T-helper 1 cell treated with Interleukin-12 subunit alpha and Interleukin-12 subunit beta and Interleukin-4 antibody, amounts not matched to agents 30 μg/mL and 1 μg/mL, for 36 hours (primary cell): ENCODE measurements around the gene ADA.
"Not testable (repeated sequence)": the region's sequence is repeated elsewhere in the genome, so short reads cannot be mapped to it uniquely, and the experiment has no call there.

Experiments used
- H3K27ac Mint-ChIP-seq: one replicate; pipeline ENCODE4 v1.8.0; 2021; ENCODE audit warnings: mild to moderate bottlenecking, mixed read lengths
- H3K27me3 Mint-ChIP-seq: one replicate; pipeline ENCODE4 v1.8.0; 2021; ENCODE audit warnings: low read depth, mixed read lengths
- H3K36me3 Mint-ChIP-seq: one replicate; pipeline ENCODE4 v1.8.0; 2021; ENCODE audit warnings: low read depth, mixed read lengths
- H3K4me1 Mint-ChIP-seq: one replicate; pipeline ENCODE4 v1.8.0; 2021; ENCODE audit warnings: low read depth, mixed read lengths
- H3K4me3 Mint-ChIP-seq: one replicate; pipeline ENCODE4 v1.8.0; 2021; ENCODE audit warnings: mild to moderate bottlenecking, moderate library complexity, mixed read lengths
- H3K9me3 Mint-ChIP-seq: one replicate; pipeline ENCODE4 v1.8.0; 2021; ENCODE audit warnings: mixed read lengths

Gene ADA

DNA sequence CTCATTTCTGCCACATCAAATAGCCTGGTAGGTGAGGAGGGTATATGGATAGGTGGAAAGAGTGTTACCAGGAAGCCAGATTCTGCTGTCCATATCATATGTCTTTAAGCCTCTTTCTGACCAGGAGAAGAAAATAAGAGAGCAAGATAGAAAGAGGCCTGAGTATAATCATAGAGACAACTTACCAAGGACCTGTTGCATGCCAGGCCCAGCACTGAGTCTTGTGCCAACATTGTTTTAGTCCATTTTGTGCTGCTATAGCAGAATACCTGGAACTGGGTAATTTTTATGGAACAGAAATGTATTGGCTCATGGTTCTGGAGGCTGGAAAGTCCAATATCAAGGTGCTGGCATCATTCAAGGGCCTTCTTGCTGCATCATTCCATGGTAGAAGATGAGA is 7.3 kb upstream of the ADA start:
- H3K9me3 Mint-ChIP-seq = no peaks in the 10 kb centered on the region
- H3K36me3 Mint-ChIP-seq = peaks cover 45% of the 10 kb centered on the region
- no peak overlapping the region for H3K27ac Mint-ChIP-seq
- H3K4me3 Mint-ChIP-seq = no peak overlapping the region
- peaks cover 25% of the 10 kb centered on the region for H3K4me1 Mint-ChIP-seq
- H3K27me3 Mint-ChIP-seq = no peaks in the 10 kb centered on the region

- Mint-ChIP-seq H3K27me3 (no peaks in the 10 kb centered on the region), H3K27ac (no peak overlapping the region), H3K9me3 (no peaks in the 10 kb centered on the region), H3K4me3 (no peak overlapping the region), H3K36me3 (peaks cover 50% of the 10 kb centered on the region), H3K4me1 (peaks cover 32% of the 10 kb centered on the region)
Observed at GRCh38 chr20:44657875-44658274, 6.4 kb upstream of the ADA start.

GRCh38 chr20:44656448-44656847 is 4.9 kb upstream of the ADA start:
- no peak overlapping the region for H3K27ac Mint-ChIP-seq
- peaks cover 46% of the 10 kb centered on the region for H3K36me3 Mint-ChIP-seq
- no peak overlapping the region for H3K4me3 Mint-ChIP-seq

DNA sequence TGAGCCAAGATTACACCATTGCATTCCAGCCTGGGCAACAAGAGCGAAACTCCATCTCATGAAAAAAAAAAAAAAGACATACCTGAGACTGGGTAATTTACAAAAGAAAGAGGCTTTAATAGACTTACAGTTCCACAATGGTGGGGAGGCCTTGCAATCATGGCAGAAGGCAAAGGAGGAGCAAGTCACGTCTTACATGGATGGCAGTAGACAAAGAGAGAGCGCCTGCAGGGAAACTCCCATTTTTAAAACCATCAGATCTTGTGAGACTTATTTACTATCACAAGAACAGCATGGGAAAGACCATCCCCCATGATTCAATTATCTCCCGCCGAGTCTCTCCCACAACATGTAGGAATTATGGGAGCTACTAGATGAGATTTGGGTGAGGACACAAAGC is 2.7 kb upstream of the ADA start:
- Mint-ChIP-seq H3K36me3 (peaks cover 37% of the 10 kb centered on the region), H3K4me1 (peaks cover 26% of the 10 kb centered on the region), H3K27ac (peak overlapping the region; percentile 21)
- not testable (repeated sequence) for H3K27me3 Mint-ChIP-seq, H3K4me3 Mint-ChIP-seq, H3K9me3 Mint-ChIP-seq

More at GRCh38 chr20:44656448-44656847, 4.9 kb upstream of the ADA start:
- H3K4me1 Mint-ChIP-seq = peaks cover 26% of the 10 kb centered on the region
- H3K9me3 Mint-ChIP-seq = no peaks in the 10 kb centered on the region
- H3K27me3 Mint-ChIP-seq = no peaks in the 10 kb centered on the region

- no peaks in the 10 kb centered on the region for H3K9me3 Mint-ChIP-seq
- peaks cover 33% of the 10 kb centered on the region for H3K36me3 Mint-ChIP-seq
- no peak overlapping the region for H3K4me3 Mint-ChIP-seq
- H3K27me3 Mint-ChIP-seq = no peaks in the 10 kb centered on the region
- H3K4me1 Mint-ChIP-seq = peaks cover 32% of the 10 kb centered on the region
- no peak overlapping the region for H3K27ac Mint-ChIP-seq
Observed at GRCh38 chr20:44653546-44653945, 2.0 kb upstream of the ADA start.

- no peaks in the 10 kb centered on the region for H3K9me3 Mint-ChIP-seq
- peak overlapping the region; percentile 94 for H3K4me3 Mint-ChIP-seq
- peaks cover 50% of the 10 kb centered on the region for H3K4me1 Mint-ChIP-seq
- H3K27ac Mint-ChIP-seq = peak overlapping the region; percentile 91
- no peaks in the 10 kb centered on the region for H3K27me3 Mint-ChIP-seq
- peaks cover 25% of the 10 kb centered on the region for H3K36me3 Mint-ChIP-seq
Observed at GRCh38 chr20:44651434-44651683, 140 bp downstream of the ADA start.

GRCh38 chr20:44650771-44651433 is 597 bp downstream of the ADA start:
- Mint-ChIP-seq H3K4me1 (peaks cover 53% of the 10 kb centered on the region), H3K27ac (peak overlapping the region; percentile 91), H3K9me3 (no peaks in the 10 kb centered on the region), H3K36me3 (peaks cover 28% of the 10 kb centered on the region), H3K4me3 (peak overlapping the region; percentile 94), H3K27me3 (no peaks in the 10 kb centered on the region)

DNA sequence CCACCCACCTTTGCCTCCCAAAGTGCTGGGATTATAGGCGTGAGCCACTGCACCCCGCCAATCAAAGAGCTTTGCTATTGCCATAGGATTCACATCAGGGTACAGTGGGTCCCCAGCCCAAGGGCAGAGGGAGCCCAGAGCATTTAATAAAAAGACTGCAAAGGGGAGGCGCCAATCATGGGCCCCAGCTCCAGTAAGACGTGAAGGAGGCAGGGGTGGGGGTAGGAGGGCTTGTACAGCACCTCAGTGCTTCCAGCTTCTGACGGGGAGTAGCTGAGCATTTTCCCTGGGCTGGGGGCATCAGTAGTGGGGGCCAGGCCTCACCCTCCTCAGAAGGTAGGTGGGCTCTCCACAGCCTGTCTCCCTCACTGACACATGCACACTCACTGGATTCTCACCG is 1.5 kb downstream of the ADA start:
- Mint-ChIP-seq H3K27ac (peak overlapping the region; percentile 91), H3K27me3 (no peaks in the 10 kb centered on the region), H3K4me1 (peaks cover 59% of the 10 kb centered on the region), H3K36me3 (peaks cover 23% of the 10 kb centered on the region), H3K9me3 (no peaks in the 10 kb centered on the region), H3K4me3 (peak overlapping the region; percentile 94)

- peak overlapping the region; percentile 67 for H3K27ac Mint-ChIP-seq
- H3K4me3 Mint-ChIP-seq = peak overlapping the region; percentile 94
Observed at GRCh38 chr20:44649126-44649525, 2.4 kb downstream of the ADA start.

DNA sequence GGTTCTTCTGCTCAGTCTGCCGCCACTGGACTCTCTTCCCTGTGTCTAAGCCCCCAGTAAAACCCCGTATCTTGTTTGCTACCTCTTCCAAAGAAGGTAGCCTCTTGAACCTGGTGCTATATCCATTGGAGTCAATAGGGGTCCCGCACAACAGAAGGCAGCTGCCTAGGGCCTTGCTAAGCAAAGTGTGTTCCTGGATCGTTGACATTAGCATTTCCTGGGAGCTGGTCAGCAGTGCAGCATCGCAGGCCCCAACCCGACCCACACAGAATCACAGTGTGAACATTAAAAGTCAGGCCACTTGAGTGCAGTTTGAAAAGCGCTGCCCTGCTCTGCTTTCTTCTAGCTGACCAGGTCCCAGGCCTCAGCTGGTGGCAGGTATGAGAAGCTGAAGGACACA is 2.9 kb downstream of the ADA start:
- Mint-ChIP-seq H3K4me3 (peak overlapping the region; percentile 94), H3K4me1 (peaks cover 68% of the 10 kb centered on the region), H3K36me3 (peaks cover 20% of the 10 kb centered on the region), H3K27ac (peak overlapping the region; percentile 67), H3K27me3 (no peaks in the 10 kb centered on the region), H3K9me3 (no peaks in the 10 kb centered on the region)

More at GRCh38 chr20:44649126-44649525, 2.4 kb downstream of the ADA start:
- no peaks in the 10 kb centered on the region for H3K9me3 Mint-ChIP-seq
- H3K4me1 Mint-ChIP-seq = peaks cover 66% of the 10 kb centered on the region
- no peaks in the 10 kb centered on the region for H3K27me3 Mint-ChIP-seq
- H3K36me3 Mint-ChIP-seq = peaks cover 22% of the 10 kb centered on the region

- peaks cover 69% of the 10 kb centered on the region for H3K4me1 Mint-ChIP-seq
- peak overlapping the region; percentile 16 for H3K4me3 Mint-ChIP-seq
- H3K27me3 Mint-ChIP-seq = no peaks in the 10 kb centered on the region
- H3K9me3 Mint-ChIP-seq = no peaks in the 10 kb centered on the region
- peaks cover 17% of the 10 kb centered on the region for H3K36me3 Mint-ChIP-seq
- peak overlapping the region; percentile 67 for H3K27ac Mint-ChIP-seq
Observed at GRCh38 chr20:44648068-44648467, 3.4 kb downstream of the ADA start.

DNA sequence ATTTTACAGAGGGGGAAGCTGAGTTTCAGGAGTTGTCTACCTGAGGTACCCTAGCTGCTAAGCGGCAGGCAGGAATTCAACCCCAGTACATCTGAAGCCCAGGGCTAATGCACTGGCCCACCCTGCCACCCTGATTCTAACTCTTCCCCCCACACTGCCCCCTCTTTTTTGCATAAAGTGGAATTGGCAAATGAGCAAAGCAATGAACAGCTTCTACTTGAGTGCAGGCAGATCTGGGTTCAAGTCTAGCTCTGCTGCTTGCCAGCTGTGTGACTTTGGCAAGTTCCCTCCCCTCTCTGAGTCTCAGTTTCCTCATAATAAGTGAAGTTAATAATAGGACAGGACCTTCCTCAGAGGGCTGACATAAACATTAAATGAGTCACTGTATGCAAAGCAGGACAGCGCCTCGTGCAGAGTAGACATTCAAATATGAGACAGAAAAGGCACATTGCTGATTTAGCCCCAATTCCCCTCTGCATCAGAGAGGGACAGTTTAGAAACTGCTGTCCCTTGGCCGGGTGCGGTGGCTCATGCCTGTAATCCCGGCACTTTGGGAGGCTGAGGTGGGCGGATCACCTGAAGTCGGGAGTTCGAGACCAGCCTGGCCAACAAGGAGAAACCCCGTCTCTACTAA is 4.7 kb downstream of the ADA start:
- H3K27ac Mint-ChIP-seq = peak overlapping the region; percentile 90
- H3K9me3 Mint-ChIP-seq = no peaks in the 10 kb centered on the region
- no peaks in the 10 kb centered on the region for H3K27me3 Mint-ChIP-seq
- H3K4me1 Mint-ChIP-seq = peaks cover 79% of the 10 kb centered on the region
- peaks cover 23% of the 10 kb centered on the region for H3K36me3 Mint-ChIP-seq
- peak overlapping the region; percentile 43 for H3K4me3 Mint-ChIP-seq

DNA sequence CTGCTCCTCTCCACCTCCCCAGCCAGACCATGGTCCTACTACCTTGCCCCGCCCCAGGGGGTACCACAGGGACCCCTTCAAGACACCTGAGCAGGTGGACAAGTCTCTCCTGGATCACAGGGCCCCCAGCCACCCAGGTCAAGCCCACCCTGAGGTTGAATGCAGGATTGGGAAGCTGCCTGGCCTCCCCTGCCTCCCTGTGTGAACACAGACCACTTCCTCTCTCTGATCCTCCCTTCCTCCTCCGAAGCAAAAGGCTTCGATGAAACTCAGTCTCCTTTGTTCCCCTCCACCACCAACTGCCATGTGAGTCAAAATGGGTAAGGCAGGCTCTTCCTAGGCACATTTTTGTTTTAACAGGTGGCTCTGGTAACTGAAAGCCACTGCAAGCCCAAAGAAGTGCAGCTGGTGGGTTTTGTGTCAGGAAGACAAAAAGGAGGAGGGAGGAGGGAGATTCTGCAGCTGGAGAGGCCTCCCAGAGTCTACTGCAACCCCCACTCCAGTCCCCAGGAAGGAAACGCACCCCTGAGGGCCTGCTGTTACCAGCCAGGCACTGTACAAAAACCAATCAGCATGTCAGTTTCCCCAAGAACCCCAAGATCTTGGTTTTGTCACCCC is 5.4 kb downstream of the ADA start:
- Mint-ChIP-seq H3K9me3 (no peaks in the 10 kb centered on the region), H3K36me3 (peaks cover 27% of the 10 kb centered on the region), H3K4me1 (peaks cover 84% of the 10 kb centered on the region), H3K27me3 (no peaks in the 10 kb centered on the region), H3K4me3 (peak overlapping the region; percentile 43), H3K27ac (peak overlapping the region; percentile 90)

- Mint-ChIP-seq H3K27me3 (no peaks in the 10 kb centered on the region), H3K4me3 (peak overlapping the region; percentile 75), H3K27ac (peak overlapping the region; percentile 90), H3K9me3 (peaks cover 4% of the 10 kb centered on the region), H3K36me3 (peaks cover 32% of the 10 kb centered on the region), H3K4me1 (peaks cover 82% of the 10 kb centered on the region)
Observed at GRCh38 chr20:44644667-44645131, 6.8 kb downstream of the ADA start.

DNA sequence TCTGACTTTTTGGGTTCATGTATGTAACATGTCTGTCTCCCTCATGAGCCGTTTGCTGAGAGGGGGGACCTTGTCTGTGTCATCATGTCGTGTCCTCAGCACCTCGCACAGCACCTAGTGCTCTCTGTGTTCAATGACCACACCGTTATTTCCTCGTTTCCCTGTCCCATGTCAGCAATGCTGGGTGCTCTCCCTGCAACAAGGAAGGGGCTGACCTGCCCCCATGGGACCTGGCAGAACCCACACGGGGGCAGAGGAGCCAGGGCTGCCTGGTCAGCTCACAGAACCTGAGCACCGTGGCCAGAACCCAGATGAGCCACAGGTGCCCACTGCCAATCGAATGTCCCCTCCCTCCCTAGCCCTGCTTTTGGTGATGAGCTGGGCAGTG is 7.3 kb downstream of the ADA start:
- H3K9me3 Mint-ChIP-seq = peaks cover 4% of the 10 kb centered on the region
- H3K27me3 Mint-ChIP-seq = no peaks in the 10 kb centered on the region
- peak overlapping the region; percentile 75 for H3K4me3 Mint-ChIP-seq
- H3K27ac Mint-ChIP-seq = peak overlapping the region; percentile 90
- peaks cover 80% of the 10 kb centered on the region for H3K4me1 Mint-ChIP-seq
- H3K36me3 Mint-ChIP-seq = peaks cover 31% of the 10 kb centered on the region
